ENCODE results near the gene PDXK.

The PDXK gene

DNA sequence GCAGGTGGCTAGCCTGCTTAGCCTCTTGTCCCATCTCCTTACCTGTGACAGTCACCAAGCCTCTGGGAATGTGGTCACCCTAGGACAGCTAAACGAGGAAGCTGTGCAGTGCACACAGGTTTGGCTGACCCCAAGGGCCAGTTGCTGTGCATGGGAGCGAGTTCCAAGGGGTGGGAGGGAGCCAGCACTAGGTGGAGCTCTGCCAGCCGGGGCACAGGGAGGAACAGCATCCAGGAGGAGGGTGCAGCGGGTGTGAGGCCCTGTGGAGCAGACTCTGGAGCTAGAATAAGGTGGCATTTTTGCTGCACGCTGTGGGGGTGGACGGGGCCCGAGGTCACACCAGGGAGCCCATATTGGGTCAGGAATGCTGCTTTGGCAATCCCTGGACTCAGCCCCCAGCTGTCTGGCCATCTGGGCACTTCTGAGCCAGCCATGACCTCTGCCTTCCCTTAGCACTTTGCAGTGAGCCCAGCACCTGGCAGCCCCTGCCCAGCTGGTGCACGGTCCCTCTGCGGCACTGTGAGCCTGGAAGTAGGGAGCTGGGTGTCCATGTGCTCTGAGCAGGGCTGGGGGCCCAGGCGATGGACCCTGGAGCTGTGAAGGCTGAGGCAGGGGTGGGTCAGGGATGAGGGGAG, 8.7 kb downstream of the PDXK start:
- Mint-ChIP-seq H3K4me3 (peak overlapping the region; percentile 53), H3K4me1 (peaks cover 60% of the 10 kb centered on the region), H3K27me3 (no peaks in the 10 kb centered on the region), H3K9me3 (no peaks in the 10 kb centered on the region), H3K27ac (no peak overlapping the region), H3K36me3 (peaks cover 14% of the 10 kb centered on the region)
- CTCF ChIA-PET: no interaction called here
- no peak for DNase-seq

DNA sequence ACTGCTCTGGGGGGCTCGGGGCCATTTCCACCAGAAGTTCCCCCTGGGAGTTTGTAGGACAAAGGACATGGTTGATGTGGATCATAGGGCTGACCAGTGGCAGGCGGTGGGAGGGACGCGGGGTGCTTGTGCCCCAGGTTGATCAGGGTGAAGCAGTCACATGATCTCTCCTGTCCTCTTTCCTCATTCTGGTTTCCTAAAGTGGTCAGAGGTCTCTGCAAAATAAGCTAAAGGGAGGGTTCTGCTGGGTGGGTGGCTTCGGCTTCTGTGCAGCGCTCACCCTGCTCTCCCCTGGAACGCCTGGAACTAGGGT, 9.2 kb downstream of the PDXK start:
- no peak for DNase-seq
- Mint-ChIP-seq H3K4me1 (peaks cover 62% of the 10 kb centered on the region), H3K9me3 (no peaks in the 10 kb centered on the region), H3K27ac (no peak overlapping the region), H3K27me3 (no peaks in the 10 kb centered on the region), H3K4me3 (peak overlapping the region; percentile 53), H3K36me3 (peaks cover 14% of the 10 kb centered on the region)
- CTCF ChIA-PET: interaction anchor here (0.6 kb wide), 1 partner anchor 26 kb away, joined by 3 read pairs; no protein-coding TSS in a partner anchor

DNA sequence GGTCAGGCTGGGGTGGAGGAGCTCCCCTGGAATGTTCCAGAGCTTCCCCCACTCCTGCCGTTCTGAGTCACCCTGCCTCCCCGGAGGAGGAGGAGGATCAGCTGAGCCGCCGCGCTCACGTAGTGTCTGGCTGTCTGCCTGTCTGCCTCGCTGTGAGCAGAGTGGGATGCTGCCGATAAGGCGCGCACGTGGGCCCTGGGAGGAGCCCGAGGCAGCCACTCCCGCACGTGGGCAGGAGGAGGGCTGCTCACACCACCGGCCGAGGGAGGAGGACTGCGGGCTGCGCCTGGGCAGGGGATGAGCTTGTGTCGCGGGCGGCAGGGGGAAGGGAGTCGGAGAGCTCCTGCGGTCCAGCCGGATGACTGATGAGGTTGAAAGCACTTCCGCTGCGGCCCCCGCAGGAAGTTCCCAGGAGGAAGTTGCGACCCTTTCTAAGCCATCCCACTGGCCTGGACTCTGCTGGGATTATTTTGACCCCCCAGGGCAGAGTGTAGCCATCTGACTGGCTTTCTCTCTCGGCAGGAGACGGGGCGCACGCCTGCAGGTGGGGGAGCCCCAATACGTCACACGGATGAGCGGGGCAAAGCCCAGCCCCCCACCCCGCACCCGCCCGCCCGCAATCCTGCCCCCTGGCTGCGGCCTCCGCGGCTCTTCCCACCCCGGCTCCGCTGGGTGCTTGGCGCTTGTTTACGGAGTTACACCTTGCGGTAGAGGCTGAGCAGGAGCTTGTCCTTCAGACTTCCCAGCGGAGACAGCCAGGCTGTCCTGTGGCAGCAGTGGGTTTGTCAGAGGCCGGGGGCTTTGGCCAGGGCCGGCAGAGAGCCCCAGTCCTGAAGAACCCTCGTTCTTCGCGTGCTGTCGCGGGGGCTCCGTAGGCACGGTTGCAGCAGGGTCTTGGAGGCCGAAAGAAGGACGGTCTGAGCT, 9.8 kb downstream of the PDXK start:
- Mint-ChIP-seq H3K27me3 (no peaks in the 10 kb centered on the region), H3K4me3 (peak overlapping the region; percentile 53), H3K9me3 (no peaks in the 10 kb centered on the region), H3K36me3 (peaks cover 17% of the 10 kb centered on the region), H3K4me1 (peaks cover 66% of the 10 kb centered on the region), H3K27ac (peak overlapping the region; percentile 68)
- CTCF ChIA-PET: interaction anchor here (0.5 to 0.8 kb wide), 3 partner anchors 9 to 761 kb away, joined by 3 to 4 read pairs (median 3); no protein-coding TSS in a partner anchor
- peak; percentile 81 for DNase-seq

DNA sequence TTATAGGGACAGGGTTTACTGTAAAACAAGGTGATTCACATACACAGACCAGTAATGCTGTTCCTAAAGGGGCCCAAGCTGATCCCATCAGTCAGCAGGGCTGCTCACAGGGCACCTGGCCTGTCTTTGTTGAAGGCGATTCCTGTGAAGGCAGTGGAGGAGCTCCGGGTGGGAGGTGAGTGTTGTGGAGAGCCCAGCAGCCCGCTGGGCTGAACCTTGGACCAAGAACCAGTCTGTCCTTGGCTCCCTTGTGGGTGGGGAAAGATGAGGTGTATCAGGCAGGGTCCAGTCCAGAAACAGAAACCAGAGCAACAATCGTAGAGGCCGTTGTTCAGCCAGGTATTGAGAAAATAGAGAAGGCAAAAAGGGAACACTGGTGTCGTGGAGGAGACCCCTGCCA, 12.5 kb downstream of the PDXK start:
- no peaks in the 10 kb centered on the region for H3K27me3 Mint-ChIP-seq
- H3K9me3 Mint-ChIP-seq: no peaks in the 10 kb centered on the region
- CTCF ChIA-PET: no interaction called here
- DNase-seq: no peak
- H3K27ac Mint-ChIP-seq: peak overlapping the region; percentile 74
- no peak overlapping the region for H3K4me3 Mint-ChIP-seq
- peaks cover 70% of the 10 kb centered on the region for H3K4me1 Mint-ChIP-seq
- peaks cover 19% of the 10 kb centered on the region for H3K36me3 Mint-ChIP-seq

DNA sequence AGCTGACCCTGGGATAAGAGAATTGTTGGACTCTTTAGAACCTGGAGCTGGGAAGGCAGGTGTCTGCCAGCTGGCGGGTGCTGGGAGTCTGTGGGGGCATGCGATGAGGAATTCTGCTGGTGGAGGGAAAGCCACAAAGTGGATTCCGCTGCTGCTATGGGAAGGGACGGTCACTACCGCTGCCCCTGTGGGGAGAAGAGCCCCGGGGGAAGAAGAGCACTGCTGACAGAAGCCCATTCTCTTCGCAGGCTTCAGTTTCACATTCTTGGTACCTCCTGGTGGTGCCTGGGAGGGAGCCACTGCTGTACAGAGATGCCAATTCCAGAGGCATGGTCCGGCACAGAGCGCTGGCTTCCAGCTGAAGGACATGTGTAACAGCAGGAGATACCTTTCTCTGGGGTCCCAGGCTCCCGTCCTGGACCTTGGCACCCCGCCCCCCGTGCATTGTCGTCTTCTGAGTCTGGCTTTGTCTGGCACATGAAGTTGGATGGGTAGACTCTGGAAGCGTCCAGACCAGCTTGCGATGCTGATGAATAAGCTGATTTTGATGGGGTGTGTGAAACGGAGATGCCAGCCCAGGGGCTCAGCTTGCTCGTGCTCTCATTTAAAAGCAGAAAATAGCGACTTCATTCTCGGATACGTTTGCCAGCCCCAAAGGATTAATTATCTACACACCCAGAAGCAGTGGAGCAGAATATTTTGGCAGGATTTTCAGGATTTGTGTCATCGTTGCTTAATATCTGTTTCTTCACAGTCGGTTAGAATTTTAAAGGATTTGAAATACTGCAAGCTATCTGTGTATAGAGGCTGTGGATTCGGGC, 13.2 kb downstream of the PDXK start:
- Mint-ChIP-seq H3K27ac (no peak overlapping the region), H3K36me3 (peaks cover 17% of the 10 kb centered on the region), H3K9me3 (no peaks in the 10 kb centered on the region), H3K4me1 (peaks cover 64% of the 10 kb centered on the region), H3K4me3 (no peak overlapping the region), H3K27me3 (no peaks in the 10 kb centered on the region)
- DNase-seq: no peak
- CTCF ChIA-PET: no interaction called here

DNA sequence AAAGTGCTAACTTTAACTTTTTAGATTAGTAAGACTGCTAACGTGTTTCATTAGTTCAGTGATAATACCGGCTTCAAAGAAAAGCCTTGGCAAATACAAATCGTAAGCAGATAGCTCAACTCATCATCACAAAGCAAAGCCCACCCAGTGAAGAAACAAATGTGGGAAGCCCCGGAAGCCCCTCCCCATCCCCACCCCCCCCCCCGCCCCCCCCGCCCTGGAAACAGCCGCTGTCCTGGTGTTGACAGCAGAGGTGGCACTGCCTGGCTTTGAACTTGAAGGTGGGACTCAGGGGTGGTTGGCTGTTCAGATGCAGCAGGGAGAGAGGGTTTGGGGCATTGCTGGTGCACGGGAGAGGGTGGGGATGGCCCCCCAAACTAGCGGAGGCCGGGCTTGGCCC, 14.1 kb downstream of the PDXK start:
- Mint-ChIP-seq H3K4me3 (no peak overlapping the region), H3K27ac (no peak overlapping the region), H3K36me3 (peaks cover 18% of the 10 kb centered on the region), H3K27me3 (no peaks in the 10 kb centered on the region), H3K4me1 (peaks cover 55% of the 10 kb centered on the region), H3K9me3 (no peaks in the 10 kb centered on the region)
- DNase-seq: no peak
- CTCF ChIA-PET: no interaction called here

DNA sequence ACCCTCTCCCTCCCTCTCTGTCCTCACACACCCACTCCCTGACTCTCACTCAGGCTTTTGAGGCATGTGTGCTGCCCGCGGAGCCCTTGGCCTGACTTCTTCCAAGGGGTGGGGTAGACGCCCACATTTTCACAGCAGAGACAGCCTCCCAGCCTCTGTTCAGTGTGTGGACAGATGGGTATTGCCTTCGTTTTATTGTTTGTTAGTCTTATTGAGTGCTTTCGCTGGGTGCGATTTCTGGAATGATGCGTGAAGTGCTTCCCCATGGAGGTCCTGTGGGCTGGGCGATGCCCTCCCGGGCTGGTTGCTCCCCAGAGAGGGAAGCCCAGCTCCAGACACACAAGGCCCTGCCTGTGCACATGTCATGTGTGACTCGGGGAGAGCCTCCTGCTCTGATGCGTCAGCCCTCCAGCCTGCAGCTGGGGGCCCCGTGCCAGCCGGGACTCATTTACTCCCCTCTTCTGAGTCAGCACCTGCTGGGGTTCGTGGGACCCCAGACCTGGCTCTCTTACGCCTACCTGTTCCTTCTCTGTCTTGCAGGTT, 14.7 kb downstream of the PDXK start:
- CTCF ChIA-PET: interaction anchor here (0.6 kb wide), 1 partner anchor 1126 kb away, joined by 3 read pairs; no protein-coding TSS in a partner anchor
- no peak for DNase-seq
- Mint-ChIP-seq H3K4me1 (peaks cover 49% of the 10 kb centered on the region), H3K27ac (peak overlapping the region; percentile 58), H3K27me3 (no peaks in the 10 kb centered on the region), H3K36me3 (peaks cover 18% of the 10 kb centered on the region), H3K9me3 (no peaks in the 10 kb centered on the region), H3K4me3 (no peak overlapping the region)

- no peaks in the 10 kb centered on the region for H3K9me3 Mint-ChIP-seq
- H3K27ac Mint-ChIP-seq: peak overlapping the region; percentile 58
- peaks cover 18% of the 10 kb centered on the region for H3K36me3 Mint-ChIP-seq
- H3K4me1 Mint-ChIP-seq: peaks cover 43% of the 10 kb centered on the region
- CTCF ChIA-PET: interaction anchor here (0.6 kb wide), 1 partner anchor 1125 kb away, joined by 3 read pairs; no protein-coding TSS in a partner anchor
- no peaks in the 10 kb centered on the region for H3K27me3 Mint-ChIP-seq
- DNase-seq: no peak
- no peak overlapping the region for H3K4me3 Mint-ChIP-seq
Measured at GRCh38 chr21:43734131-43734927, 15.4 kb downstream of the PDXK start.

DNA sequence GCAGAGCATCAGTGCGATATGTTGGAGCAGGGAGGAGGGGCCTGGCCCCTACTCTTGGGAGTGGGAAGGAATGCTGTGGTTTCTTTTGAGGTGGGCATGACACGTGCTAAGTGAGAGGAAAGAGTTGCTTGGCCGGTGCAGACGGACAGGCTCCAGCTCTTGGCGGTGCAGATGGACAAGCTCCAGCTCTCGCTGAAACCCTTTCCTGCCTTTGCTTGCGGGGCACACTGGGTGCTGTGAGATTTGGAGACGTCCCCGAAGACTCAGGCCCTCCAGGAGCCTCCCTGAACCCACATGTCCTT, 15.9 kb downstream of the PDXK start:
- CTCF ChIA-PET: no interaction called here
- H3K27ac Mint-ChIP-seq: no peak overlapping the region
- H3K27me3 Mint-ChIP-seq: no peaks in the 10 kb centered on the region
- H3K4me1 Mint-ChIP-seq: peaks cover 41% of the 10 kb centered on the region
- H3K36me3 Mint-ChIP-seq: peaks cover 18% of the 10 kb centered on the region
- no peak for DNase-seq
- no peaks in the 10 kb centered on the region for H3K9me3 Mint-ChIP-seq
- H3K4me3 Mint-ChIP-seq: no peak overlapping the region

- Mint-ChIP-seq H3K27me3 (no peaks in the 10 kb centered on the region), H3K36me3 (peaks cover 18% of the 10 kb centered on the region), H3K27ac (no peak overlapping the region), H3K4me3 (no peak overlapping the region), H3K4me1 (peaks cover 40% of the 10 kb centered on the region), H3K9me3 (no peaks in the 10 kb centered on the region)
- no peak for DNase-seq
- CTCF ChIA-PET: no interaction called here
Measured at GRCh38 chr21:43735236-43736091, 16.5 kb downstream of the PDXK start.

GRCh38 chr21:43736224-43736883, 17.4 kb downstream of the PDXK start:
- Mint-ChIP-seq H3K4me3 (no peak overlapping the region), H3K4me1 (peaks cover 39% of the 10 kb centered on the region), H3K27ac (no peak overlapping the region), H3K27me3 (no peaks in the 10 kb centered on the region), H3K36me3 (peaks cover 18% of the 10 kb centered on the region), H3K9me3 (no peaks in the 10 kb centered on the region)
- CTCF ChIA-PET: no interaction called here
- no peak for DNase-seq

GRCh38 chr21:43737158-43737950, 18.4 kb downstream of the PDXK start:
- no peak for DNase-seq
- Mint-ChIP-seq H3K4me1 (peaks cover 34% of the 10 kb centered on the region), H3K27ac (no peak overlapping the region), H3K9me3 (no peaks in the 10 kb centered on the region), H3K4me3 (no peak overlapping the region), H3K36me3 (peaks cover 15% of the 10 kb centered on the region), H3K27me3 (no peaks in the 10 kb centered on the region)
- CTCF ChIA-PET: no interaction called here

Measured in activated naive CD4-positive, alpha-beta T cell treated with anti-CD3 and anti-CD28 coated beads, Interleukin-2, amount 10 ng/mL, durations not matched to agents 7 days and 5 days (primary cell).